ENCODE measurements around the gene CCDC85A. TPM values are rescaled to one million over a fixed set of nuclear protein-coding genes. Genes with fewer than 3 reads are reported as not detected.

The CCDC85A gene
- total RNA-seq, 1 donor from 2014 or later = 0.17 TPM

- no peak for DNase-seq (ENCODE audit: low read depth)
- no peak for TF ChIP-seq CTCF (conservative IDR thresholded peaks at IDR 0.05; ENCODE audit: low read depth, low read length)
These were observed 83.6 kb downstream of the CCDC85A start for GRCh38 chr2:56267415-56267788.

GRCh38 chr2:56268856-56269255 lies 85.1 kb downstream of the CCDC85A start:
- H3K4me3 ChIP-seq (ENCODE audit: low read depth, low read length) = no peak overlapping the region
- TF ChIP-seq CTCF (conservative IDR thresholded peaks at IDR 0.05; ENCODE audit: low read depth, low read length) = no peak
- DNase-seq (ENCODE audit: low read depth) = no peak

More at GRCh38 chr2:56267415-56267788, 83.6 kb downstream of the CCDC85A start:
- H3K4me3 ChIP-seq (ENCODE audit: low read depth, low read length) = no peak overlapping the region

GRCh38 chr2:56271275-56271674 lies 87.5 kb downstream of the CCDC85A start:
- TF ChIP-seq CTCF (conservative IDR thresholded peaks at IDR 0.05; ENCODE audit: low read depth, low read length) = no peak
- no peak for DNase-seq (ENCODE audit: low read depth)
- H3K4me3 ChIP-seq (ENCODE audit: low read depth, low read length) = no peak overlapping the region

GRCh38 chr2:56285224-56285623 lies 101.4 kb downstream of the CCDC85A start:
- no peak for TF ChIP-seq CTCF (conservative IDR thresholded peaks at IDR 0.05; ENCODE audit: low read depth, low read length)
- DNase-seq (ENCODE audit: low read depth) = no peak
- no peak overlapping the region for H3K4me3 ChIP-seq (ENCODE audit: low read depth, low read length)

GRCh38 chr2:56286936-56287335 lies 103.1 kb downstream of the CCDC85A start:
- H3K4me3 ChIP-seq (ENCODE audit: low read depth, low read length) = no peak overlapping the region
- no peak for DNase-seq (ENCODE audit: low read depth)
- no peak for TF ChIP-seq CTCF (conservative IDR thresholded peaks at IDR 0.05; ENCODE audit: low read depth, low read length)

GRCh38 chr2:56287508-56287907 lies 103.7 kb downstream of the CCDC85A start:
- no peak for TF ChIP-seq CTCF (conservative IDR thresholded peaks at IDR 0.05; ENCODE audit: low read depth, low read length)
- DNase-seq (ENCODE audit: low read depth) = no peak

GRCh38 chr2:56287974-56288373 lies 104.2 kb downstream of the CCDC85A start:
- H3K4me3 ChIP-seq (ENCODE audit: low read depth, low read length) = no peak overlapping the region
- TF ChIP-seq CTCF (conservative IDR thresholded peaks at IDR 0.05; ENCODE audit: low read depth, low read length) = no peak
- no peak for DNase-seq (ENCODE audit: low read depth)

More at GRCh38 chr2:56287508-56287907, 103.7 kb downstream of the CCDC85A start:
- no peak overlapping the region for H3K4me3 ChIP-seq (ENCODE audit: low read depth, low read length)
